Upper lobe of right lung (tissue), 1 donor: ENCODE measurements around the gene TENM3. TPM values are rescaled to one million over a fixed set of nuclear protein-coding genes. Genes with fewer than 3 reads are reported as not detected.

ENCODE experiments used
- ATAC-seq: fragments of 200-7000 bp; cut with Tn5 transposase; one replicate; pipeline ENCODE4 v1.9.1; 2020; ENCODE audit warnings: mild to moderate bottlenecking, moderate library complexity
- DNase-seq: peaks from one replicate; pipeline ENCODE4 v3.0.0-alpha.2; 2020
- H3K27ac ChIP-seq: fragments of 200-600 bp; one replicate; pipeline ENCODE4 v1.8.0; 2022
- H3K27me3 ChIP-seq: fragments of 200-600 bp; one replicate; pipeline ENCODE4 v1.8.0; 2022; ENCODE audit warnings: mild to moderate bottlenecking
- H3K36me3 ChIP-seq: fragments of 200-600 bp; one replicate; pipeline ENCODE4 v1.8.0; 2022
- H3K4me1 ChIP-seq: fragments of 200-600 bp; one replicate; pipeline ENCODE4 v1.8.0; 2022
- H3K4me3 ChIP-seq: fragments of 200-600 bp; one replicate; pipeline ENCODE4 v1.8.0; 2022; ENCODE audit warnings: mild to moderate bottlenecking
- H3K9me3 ChIP-seq: fragments of 200-600 bp; one replicate; pipeline ENCODE4 v1.8.0; 2022
- CTCF ChIP-seq: fragments of 200-600 bp; IDR thresholded peaks from one replicate; pipeline ENCODE4 v1.8.0; 2022; ENCODE audit warnings: antibody characterized with exemption
- intact Hi-C: fragments of 100-400 bp; cut with DNase I; formaldehyde crosslinking; loops from one replicate; pipeline ENCODE4 v1.11.0; 2022
- total RNA-seq: library from RNA; stranded (reverse); fragmentation: NEBNext Ultra II Directional; extraction: Animal tissue kit (Norgen Biotek cat#: 25700); gene quantifications from one replicate; pipeline ENCODE4 v1.2.1, GENCODE V29; 2021
- donor health status: DM: no; HTN: yes; CAD: no; lungs with severe emphysema.

TENM3 gene
- total RNA-seq, 1 donor from 2014 or later: 5.6 TPM

- intact Hi-C loops: no loop called here
- Histone ChIP-seq H3K27me3 (no peaks in the 10 kb centered on the region), H3K4me1 (no peaks in the 10 kb centered on the region), H3K9me3 (no peaks in the 10 kb centered on the region), H3K4me3 (no peak overlapping the region), H3K36me3 (no peaks in the 10 kb centered on the region), H3K27ac (no peak overlapping the region)
- no peak for TF ChIP-seq CTCF
- ATAC-seq (no peak), DNase-seq (no peak)
Observed at GRCh38 chr4:182700362-182701160, 457.4 kb downstream of the TENM3 start.

- intact Hi-C loops: no loop called here
- ATAC-seq (no peak), DNase-seq (no peak)
- Histone ChIP-seq H3K4me1 (no peaks in the 10 kb centered on the region), H3K4me3 (no peak overlapping the region), H3K27me3 (no peaks in the 10 kb centered on the region), H3K27ac (no peak overlapping the region), H3K36me3 (no peaks in the 10 kb centered on the region), H3K9me3 (no peaks in the 10 kb centered on the region)
- TF ChIP-seq CTCF: no peak
Observed at GRCh38 chr4:182704077-182704476, 460.9 kb downstream of the TENM3 start.

- Histone ChIP-seq H3K9me3 (no peaks in the 10 kb centered on the region), H3K4me3 (no peak overlapping the region), H3K27me3 (no peaks in the 10 kb centered on the region), H3K36me3 (no peaks in the 10 kb centered on the region), H3K27ac (no peak overlapping the region), H3K4me1 (no peaks in the 10 kb centered on the region)
- ATAC-seq (no peak), DNase-seq (no peak)
- intact Hi-C loops: no loop called here
- no peak for TF ChIP-seq CTCF
Observed at GRCh38 chr4:182704948-182705347, 461.7 kb downstream of the TENM3 start.

GRCh38 chr4:182705389-182705788, 462.2 kb downstream of the TENM3 start:
- intact Hi-C loops: no loop called here
- ATAC-seq: no peak
- H3K27ac ChIP-seq: no peak overlapping the region

GRCh38 chr4:182711211-182711610, 468.0 kb downstream of the TENM3 start:
- Histone ChIP-seq H3K4me1 (no peaks in the 10 kb centered on the region), H3K27me3 (no peaks in the 10 kb centered on the region), H3K9me3 (no peaks in the 10 kb centered on the region), H3K27ac (no peak overlapping the region), H3K36me3 (no peaks in the 10 kb centered on the region), H3K4me3 (no peak overlapping the region)
- ATAC-seq (no peak), DNase-seq (no peak)
- no peak for TF ChIP-seq CTCF
- intact Hi-C loops: no loop called here

More at GRCh38 chr4:182705389-182705788, 462.2 kb downstream of the TENM3 start:
- H3K36me3 ChIP-seq: no peaks in the 10 kb centered on the region
- no peaks in the 10 kb centered on the region for H3K9me3 ChIP-seq
- no peaks in the 10 kb centered on the region for H3K4me1 ChIP-seq
- no peak for TF ChIP-seq CTCF
- DNase-seq: no peak
- no peak overlapping the region for H3K4me3 ChIP-seq
- no peaks in the 10 kb centered on the region for H3K27me3 ChIP-seq
